Astrocyte (in vitro differentiated cells and primary cell): ENCODE measurements around the gene KCND2.

Experiments
- CTCF ChIP-seq: IDR thresholded peaks from 2 replicates; pipeline ENCODE4 v1.5.1; 2011; ENCODE audit warnings: low read depth, mild to moderate bottlenecking, inconsistent platforms, low read length, moderate library complexity; ENCODE audit not compliant: insufficient read depth
- EZH2 ChIP-seq: IDR thresholded peaks from 2 replicates; pipeline ENCODE4 v1.6.1; 2012; ENCODE audit warnings: mild to moderate bottlenecking, low read length, inconsistent platforms; ENCODE audit not compliant: insufficient read depth

- no peak for TF ChIP-seq CTCF
- TF ChIP-seq EZH2: no peak
Measured at GRCh38 chr7:120421151-120421651, 148.2 kb downstream of the KCND2 start.
